ENCODE measurements around the gene CAMK4.

- TF ChIP-seq CTCF (IDR thresholded peaks at IDR 0.05) (no peak), POLR2AphosphoS5 (IDR thresholded peaks at IDR 0.05) (no peak)
Measured at GRCh38 chr5:111486055-111486454, 261.9 kb downstream of the CAMK4 start.
